H1 (cell line): ENCODE measurements around the gene MSI2. TPM values are rescaled to one million over a fixed set of nuclear protein-coding genes. Genes with fewer than 3 reads are reported as not detected.
A peak's percentile ranks its signal among the peaks of the same experiment; 100 is the strongest.

ENCODE experiments used
- CTCF ChIA-PET: fragments of 300-600 bp; sonication (Branson Sonifier 250); formaldehyde crosslinking; loops from one replicate; lab custom pipeline; 2021; ENCODE audit not compliant: partially characterized antibody; lab: Charles Lee
- POLR2A ChIA-PET: fragments of 300-600 bp; sonication (Branson Sonifier 250); formaldehyde crosslinking; loops from one replicate; lab custom pipeline; 2021; ENCODE audit warnings: inconsistent platforms; ENCODE audit not compliant: partially characterized antibody; lab: Charles Lee
- DNase-seq, 2 experiments: peaks; one replicate each; pipeline versions ENCODE4 v3.0.0 to v3.0.0-alpha.2; 2010 to 2022; ENCODE audit warnings: low spot score in 2 of 2, low read depth in 1 of 2, mixed read lengths in 1 of 2
- FAIRE-seq: peaks from 2 replicates; lab custom pipeline; 2011; peaks lifted over from hg19 to GRCh38; lab: Jason Lieb, UNC
- H2AFZ ChIP-seq: 2 replicates; pipeline ENCODE4 v1.8.1; 2012; ENCODE audit warnings: low read length, inconsistent platforms
- H2AK5ac ChIP-seq: 2 replicates; pipeline ENCODE4 v1.6.1; 2013; ENCODE audit warnings: low read depth, low read length
- H2BK120ac ChIP-seq: replicated peaks from 2 replicates; pipeline ENCODE3; 2013; ENCODE audit warnings: low read depth, low read length, inconsistent platforms
- H2BK12ac ChIP-seq: 2 replicates; pipeline ENCODE4 v1.6.1; 2013; ENCODE audit warnings: low read depth, low read length
- H2BK15ac ChIP-seq: 2 replicates; pipeline ENCODE4 v1.6.1; 2013; ENCODE audit warnings: low read length
- H2BK20ac ChIP-seq: 2 replicates; pipeline ENCODE4 v1.6.1; 2013; ENCODE audit warnings: low read length
- H2BK5ac ChIP-seq: 2 replicates; pipeline ENCODE4 v1.6.1; 2013; ENCODE audit warnings: low read depth, low read length
- H3K14ac ChIP-seq: 2 replicates; pipeline ENCODE4 v1.6.1; 2013; ENCODE audit warnings: inconsistent platforms; ENCODE audit not compliant: insufficient read length
- H3K18ac ChIP-seq: 2 replicates; pipeline ENCODE4 v1.6.1; 2013; ENCODE audit warnings: low read length; ENCODE audit errors: extremely low read depth
- H3K23ac ChIP-seq: 2 replicates; pipeline ENCODE4 v1.6.1; 2013; ENCODE audit warnings: inconsistent platforms; ENCODE audit not compliant: insufficient read length
- H3K23me2 ChIP-seq: 2 replicates; pipeline ENCODE4 v1.6.1; 2013; ENCODE audit warnings: low read depth, low read length
- H3K27ac ChIP-seq: 2 replicates; pipeline ENCODE4 v1.6.1; 2011; ENCODE audit warnings: low read depth, low read length, inconsistent platforms
- H3K27me3 ChIP-seq, 4 experiments: replicated peaks in 1 of 4; 1 replicate in 1 of 4; 2 replicates in 3 of 4; pipeline versions ENCODE4 v1.6.1 to v1.8.1; 2011 to 2013; ENCODE audit warnings: low read length in 3 of 4, mild to moderate bottlenecking in 3 of 4, inconsistent platforms in 2 of 4, mixed read lengths in 2 of 4, moderate library complexity in 1 of 4; ENCODE audit not compliant: control insufficient read depth in 3 of 4, insufficient read depth in 3 of 4; ENCODE audit errors: extremely low read depth in 1 of 4
- H3K36me3 ChIP-seq, 4 experiments: 2 replicates each; pipeline versions ENCODE4 v1.6.1 to v1.8.1; 2011 to 2013; ENCODE audit warnings: mild to moderate bottlenecking in 4 of 4, low read length in 3 of 4, moderate library complexity in 2 of 4, control low read depth in 1 of 4, inconsistent platforms in 1 of 4; ENCODE audit not compliant: insufficient read depth in 4 of 4, control insufficient read depth in 2 of 4
- H3K4ac ChIP-seq: replicated peaks from 2 replicates; pipeline ENCODE3; 2013; ENCODE audit warnings: low read length, low read depth, mixed read lengths, inconsistent platforms; ENCODE audit not compliant: insufficient read length
- H3K4me1 ChIP-seq, 4 experiments: replicated peaks in 1 of 4; 1 replicate in 1 of 4; 2 replicates in 3 of 4; pipeline versions ENCODE4 v1.6.1 to v1.8.1; 2011 to 2013; ENCODE audit warnings: low read length in 3 of 4, inconsistent platforms in 2 of 4, mixed read lengths in 1 of 4; ENCODE audit not compliant: insufficient read depth in 4 of 4, control insufficient read depth in 3 of 4
- H3K4me2 ChIP-seq, 2 experiments: 2 replicates each; pipeline versions ENCODE4 v1.6.1 to v1.8.1; 2011 to 2013; ENCODE audit warnings: low read depth in 2 of 2, low read length in 2 of 2, control low read depth in 1 of 2, inconsistent platforms in 1 of 2, mild to moderate bottlenecking in 1 of 2; ENCODE audit not compliant: insufficient read depth in 1 of 2
- H3K4me3 ChIP-seq, 4 experiments: fragments of 200-600, 300-600 bp in 1 of 4; sonication (generic), shearing (Covaris generic), sonication (Bioruptor Twin) in 1 of 4; 2 replicates each; pipeline versions ENCODE4 v1.5.1 to v1.8.1; 2011 to 2016; ENCODE audit warnings: low read length in 4 of 4, low read depth in 3 of 4, control low read depth in 2 of 4, inconsistent platforms in 2 of 4, mild to moderate bottlenecking in 2 of 4, mixed read lengths in 1 of 4, moderate library complexity in 1 of 4; ENCODE audit not compliant: insufficient read depth in 2 of 4; ENCODE audit errors: extremely low read depth in 1 of 4
- H3K56ac ChIP-seq: replicated peaks from 2 replicates; pipeline ENCODE3; 2013; ENCODE audit warnings: low read depth, mild to moderate bottlenecking, mixed read lengths, low read length, inconsistent platforms; ENCODE audit not compliant: insufficient read length
- H3K79me1 ChIP-seq: 2 replicates; pipeline ENCODE4 v1.6.1; 2013; ENCODE audit warnings: low read depth, low read length, control low read depth
- H3K79me2 ChIP-seq, 2 experiments: 2 replicates each; pipeline versions ENCODE4 v1.6.1 to v1.8.1; 2012 to 2013; ENCODE audit warnings: low read length in 2 of 2, mild to moderate bottlenecking in 2 of 2, inconsistent platforms in 1 of 2; ENCODE audit not compliant: insufficient read depth in 2 of 2, control insufficient read depth in 1 of 2
- H3K9ac ChIP-seq, 4 experiments: replicated peaks in 1 of 4; 1 replicate in 1 of 4; 2 replicates in 3 of 4; pipeline versions ENCODE4 v1.6.1 to v1.8.1; 2011 to 2013; ENCODE audit warnings: low read depth in 3 of 4, low read length in 3 of 4, control low read depth in 2 of 4, mild to moderate bottlenecking in 2 of 4, moderate library complexity in 2 of 4, inconsistent platforms in 1 of 4; ENCODE audit errors: extremely low read depth in 1 of 4
- H3K9me3 ChIP-seq, 2 experiments: 2 replicates each; pipeline versions ENCODE4 v1.6.1 to v1.8.1; 2012 to 2013; ENCODE audit warnings: mild to moderate bottlenecking in 2 of 2, moderate library complexity in 2 of 2, control low read depth in 1 of 2, inconsistent platforms in 1 of 2, low read depth in 1 of 2, low read length in 1 of 2, mixed read lengths in 1 of 2; ENCODE audit not compliant: insufficient read depth in 2 of 2
- H4K20me1 ChIP-seq, 2 experiments: replicated peaks in 1 of 2; 2 replicates each; pipeline versions ENCODE3 to v1.8.1; 2011 to 2013; ENCODE audit warnings: inconsistent platforms in 2 of 2, low read length in 2 of 2, mild to moderate bottlenecking in 1 of 2; ENCODE audit not compliant: insufficient read depth in 2 of 2, control insufficient read depth in 1 of 2
- H4K5ac ChIP-seq: 2 replicates; pipeline ENCODE4 v1.6.1; 2013; ENCODE audit warnings: low read length, low read depth, mixed read lengths, inconsistent platforms; ENCODE audit not compliant: insufficient read length
- H4K8ac ChIP-seq: 2 replicates; pipeline ENCODE4 v1.8.0; 2013; ENCODE audit warnings: mild to moderate bottlenecking, moderate library complexity, low read length, inconsistent platforms; ENCODE audit not compliant: insufficient read depth; ENCODE audit errors: extremely low read depth
- H4K91ac ChIP-seq: replicated peaks from 2 replicates; pipeline ENCODE3; 2013; ENCODE audit warnings: low read length, mixed read lengths, inconsistent platforms; ENCODE audit not compliant: insufficient read length
- CBX8 ChIP-seq: fragments of 300-800, 300-1000 bp; sonication (generic); IDR thresholded peaks from 2 replicates; pipeline ENCODE4 v1.7.1; 2016; ENCODE audit warnings: low read depth, low read length, borderline replicate concordance
- CREB1 ChIP-seq: IDR thresholded peaks from 2 replicates; pipeline ENCODE4 v1.6.1; 2012; ENCODE audit warnings: inconsistent platforms
- HDAC2 ChIP-seq, 2 experiments: fragments of 300-600 bp in 1 of 2; sonication (generic) in 1 of 2; IDR thresholded peaks; 2 replicates each; pipeline ENCODE4 v1.6.1; 2011 to 2012; ENCODE audit warnings: low read depth in 2 of 2, low read length in 2 of 2, mild to moderate bottlenecking in 2 of 2, moderate library complexity in 2 of 2, borderline replicate concordance in 1 of 2, inconsistent platforms in 1 of 2
- JUND ChIP-seq: IDR thresholded peaks from 2 replicates; pipeline ENCODE4 v1.6.1; 2011; ENCODE audit warnings: mild to moderate bottlenecking, improper control_type of control experiment, low read length
- KDM4A ChIP-seq: IDR thresholded peaks from one replicate; pipeline ENCODE4 v1.7.1; 2012; ENCODE audit warnings: low read depth, mild to moderate bottlenecking, moderate library complexity, low read length, inconsistent platforms; ENCODE audit not compliant: severe bottlenecking
- SP4 ChIP-seq: IDR thresholded peaks from 2 replicates; pipeline ENCODE4 v1.6.1; 2012; ENCODE audit warnings: low read length, inconsistent platforms
- TAF7 ChIP-seq: optimal IDR thresholded peaks from 2 replicates; pipeline ENCODE3; 2011; ENCODE audit warnings: low read depth, mild to moderate bottlenecking, inconsistent platforms, low read length, moderate library complexity, borderline replicate concordance
- TBP ChIP-seq: IDR thresholded peaks from 2 replicates; pipeline ENCODE4 v1.6.1; 2011; ENCODE audit warnings: low read depth, low read length, improper control_type of control experiment
- YY1 ChIP-seq: IDR thresholded peaks from 2 replicates; pipeline ENCODE4 v1.6.1; 2011; ENCODE audit warnings: low read depth, mild to moderate bottlenecking, low read length
- WGBS, 2 experiments: shearing (Covaris generic) in 1 of 2; methylation state at CpG; one replicate each; pipeline versions ENCODE4 v1.1.6 to v1.1.7; 2013 to 2015; ENCODE audit warnings: low lambda C conversion rate in 2 of 2, mixed read lengths in 2 of 2, inconsistent platforms in 1 of 2, low coverage in 1 of 2, missing lambda C conversion rate in 1 of 2; ENCODE audit not compliant: insufficient replicate concordance in 2 of 2, insufficient coverage in 1 of 2, insufficient read length in 1 of 2; ENCODE audit errors: extremely low coverage in 1 of 2, missing lambda C conversion rate in 1 of 2; 5-methylcytosine and 5-hydroxymethylcytosine counted together
- polyA plus RNA-seq, 7 experiments: library from polyadenylated mRNA; depleted of rRNA in 3 of 7; stranded (reverse) in 5 of 7; unstranded in 2 of 7; fragments of >200 nt in 5 of 7; fragments of 200-250 nt in 2 of 7; gene quantifications; 1 replicate in 5 of 7; 2 replicates in 1 of 7; 4 replicates in 1 of 7; pipeline versions ENCODE4 v1.2.1 to v1.2.3, GENCODE V29; 2011 to 2013; ENCODE audit warnings: missing spikeins in 2 of 7, mixed read lengths in 2 of 7
- total RNA-seq: library from RNA; stranded (reverse); fragmentation: NEBNext Ultra II Directional; extraction: Animal tissue kit (Norgen Biotek cat#: 25700); gene quantifications from 2 replicates; pipeline ENCODE4 v1.2.1, GENCODE V29; 2021
- TF ChIP-seq, protein P1 (sequence below): IDR thresholded peaks from 2 replicates; pipeline ENCODE4 v1.6.1; 2012; ENCODE audit warnings: low read length, inconsistent platforms

Gene MSI2
- total and polyA plus RNA-seq, 2 of the 8 experiments (the other 6 are each of a cell fraction or from before 2014, with no cell fraction given): 36.7 to 80.6 TPM

DNA sequence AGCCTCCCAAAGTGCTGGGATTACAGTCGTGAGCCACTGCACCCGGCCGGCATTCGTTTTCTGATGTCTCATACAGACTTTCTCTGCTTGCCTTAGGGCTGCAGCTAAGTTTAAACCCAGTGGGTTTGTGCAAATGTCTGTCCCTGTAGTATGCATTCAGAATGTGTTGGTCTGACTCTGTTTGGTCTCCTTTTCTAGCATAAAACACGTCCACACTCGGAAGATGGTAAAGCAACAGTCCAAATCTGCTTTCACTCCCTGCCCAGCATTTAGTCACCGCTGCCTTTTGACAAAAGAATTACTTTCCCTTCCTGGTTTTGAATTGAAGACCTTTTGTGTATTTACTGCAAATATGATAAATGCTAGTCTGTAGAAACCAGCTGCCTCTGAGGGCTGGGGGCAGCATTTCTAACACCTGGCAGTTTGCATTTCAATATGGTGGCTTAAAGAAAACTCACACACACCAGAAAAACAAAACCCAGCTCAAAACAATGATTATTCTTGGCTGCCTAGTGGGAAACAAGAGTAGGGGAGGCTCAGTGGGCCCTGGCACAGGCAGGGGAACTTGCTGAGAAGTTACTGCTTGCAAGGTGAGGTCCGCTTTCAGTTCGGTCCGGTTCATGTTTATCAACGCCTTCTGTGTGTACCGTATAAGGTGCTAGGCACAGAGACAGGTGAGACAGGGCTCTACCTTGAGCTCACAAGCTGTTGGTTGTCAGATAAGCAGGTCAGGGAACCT lies 56.9 kb downstream of the MSI2 start:
- Histone ChIP-seq H2BK120ac (no peak overlapping the region), H4K8ac (no peak overlapping the region), H3K18ac (peak overlapping the region; percentile 89), H3K4me3 (peak overlapping the region in 1 of 4 experiments; percentile 20; a peak in 1 of 8 replicates), H3K56ac (no peak overlapping the region), H2AFZ (no peak overlapping the region), H3K27me3 (no peaks in the 10 kb centered on the region), H2BK15ac (0 out of 2 replicates have a peak overlapping the region, but pooled peaks have one; percentile 67), H2BK5ac (peak overlapping the region; percentile 93), H3K4me1 (peaks cover 9 to 38% (median 26%) of the 10 kb centered on the region in 4 experiments), H3K23me2 (no peaks in the 10 kb centered on the region), H3K14ac (no peak overlapping the region), H3K27ac (peak overlapping the region; percentile 16; the same call in 1 of the 2 replicates), H3K9me3 (no peaks in the 10 kb centered on the region), H4K5ac (peak overlapping the region; percentile 48), H2BK12ac (peak overlapping the region; percentile 43; the same call in 1 of the 2 replicates), H2BK20ac (peak overlapping the region; percentile 92; the same call in 1 of the 2 replicates), H3K9ac (peak overlapping the region in 1 of 4 experiments; percentile 23; a peak in 1 of 7 replicates), H4K20me1 (peaks cover 0 to 5% of the 10 kb centered on the region in 2 experiments), H3K79me1 (peaks cover 11% of the 10 kb centered on the region), H3K36me3 (no peaks in the 10 kb centered on the region; a peak in 1 of 8 replicates), H4K91ac (peak overlapping the region; percentile 89), H3K79me2 (peaks cover 0 to 55% of the 10 kb centered on the region in 2 experiments; a peak in 3 of 4 replicates), H3K4me2 (peak overlapping the region; percentile 38 to 43; a peak in 3 of 4 replicates), H2AK5ac (peak overlapping the region; percentile 88; the same call in 1 of the 2 replicates), H3K23ac (no peak overlapping the region), H3K4ac (peak overlapping the region; percentile 40)
- FAIRE-seq: no peak
- DNase-seq: no peak
- ChIA-PET CTCF (interaction anchor here (0.8 to 1.5 kb wide), 2 partner anchors 70 to 128 kb away, joined by 3 to 5 read pairs; no protein-coding TSS in a partner anchor), POLR2A (no interaction called here)
- 58% methylated on average over 12 of the region's 12 CpGs; no CpG with 5 or more reads in 1 of the 2 experiments for WGBS, 2 experiments
- TF ChIP-seq, protein P1, sequence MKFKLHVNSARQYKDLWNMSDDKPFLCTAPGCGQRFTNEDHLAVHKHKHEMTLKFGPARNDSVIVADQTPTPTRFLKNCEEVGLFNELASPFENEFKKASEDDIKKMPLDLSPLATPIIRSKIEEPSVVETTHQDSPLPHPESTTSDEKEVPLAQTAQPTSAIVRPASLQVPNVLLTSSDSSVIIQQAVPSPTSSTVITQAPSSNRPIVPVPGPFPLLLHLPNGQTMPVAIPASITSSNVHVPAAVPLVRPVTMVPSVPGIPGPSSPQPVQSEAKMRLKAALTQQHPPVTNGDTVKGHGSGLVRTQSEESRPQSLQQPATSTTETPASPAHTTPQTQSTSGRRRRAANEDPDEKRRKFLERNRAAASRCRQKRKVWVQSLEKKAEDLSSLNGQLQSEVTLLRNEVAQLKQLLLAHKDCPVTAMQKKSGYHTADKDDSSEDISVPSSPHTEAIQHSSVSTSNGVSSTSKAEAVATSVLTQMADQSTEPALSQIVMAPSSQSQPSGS: no peak
- TF ChIP-seq KDM4A: no peak
- TF ChIP-seq CREB1: no peak
- no peak for TF ChIP-seq TAF7
- TF ChIP-seq SP4: no peak
- TF ChIP-seq CBX8: no peak
- TF ChIP-seq HDAC2 (IDR thresholded peaks at IDR 0.05; ENCODE audit: borderline replicate concordance in 1 of 2, low read depth in 2 of 2, low read length in 2 of 2): no peak
- no peak for TF ChIP-seq TBP
- no peak for TF ChIP-seq YY1
- TF ChIP-seq JUND: no peak
